Liver (tissue), 9 donors: ENCODE data around the gene GNB1. TPM values are rescaled to one million over a fixed set of nuclear protein-coding genes. Genes with fewer than 3 reads are reported as not detected.
"Not testable (repeated sequence)": the region's sequence is repeated elsewhere in the genome, so short reads cannot be mapped to it uniquely, and the experiment has no call there.

Source experiments
- DNase-seq: peaks from one replicate; pipeline ENCODE4 v3.0.0-alpha.2; 2017; ENCODE audit warnings: low spot score
- H3K27ac ChIP-seq, 2 donors: one replicate each; pipeline ENCODE4 v1.7.0; 2013; ENCODE audit warnings: inconsistent platforms in 2 of 2, low read length in 2 of 2, control low read depth in 1 of 2, low read depth in 1 of 2, mild to moderate bottlenecking in 1 of 2
- H3K27me3 ChIP-seq, 4 donors: one replicate each; pipeline versions ENCODE4 v1.6.1 to v1.7.0; 2013; ENCODE audit warnings: low read length in 3 of 4, inconsistent platforms in 1 of 4, mild to moderate bottlenecking in 1 of 4, moderate library complexity in 1 of 4; ENCODE audit not compliant: control insufficient read depth in 4 of 4, insufficient read depth in 4 of 4
- H3K36me3 ChIP-seq, 4 donors: one replicate each; pipeline versions ENCODE4 v1.6.1 to v1.7.0; 2013; ENCODE audit warnings: low read length in 3 of 4, mild to moderate bottlenecking in 3 of 4, low read depth in 1 of 4, moderate library complexity in 1 of 4; ENCODE audit not compliant: control insufficient read depth in 4 of 4, insufficient read depth in 3 of 4
- H3K4me1 ChIP-seq, 4 donors: one replicate each; pipeline versions ENCODE4 v1.6.1 to v1.7.0; 2013; ENCODE audit warnings: low read length in 3 of 4, mild to moderate bottlenecking in 3 of 4, moderate library complexity in 1 of 4; ENCODE audit not compliant: control insufficient read depth in 4 of 4, insufficient read depth in 4 of 4
- H3K4me3 ChIP-seq, 3 donors: one replicate each; pipeline versions ENCODE4 v1.6.1 to v1.7.0; 2013; ENCODE audit warnings: low read length in 3 of 3, control low read depth in 1 of 3, low read depth in 1 of 3, mild to moderate bottlenecking in 1 of 3
- H3K9ac ChIP-seq, 2 donors: one replicate each; pipeline ENCODE4 v1.7.0; 2013; ENCODE audit warnings: low read length in 2 of 2, mild to moderate bottlenecking in 2 of 2, moderate library complexity in 2 of 2, control low read depth in 1 of 2, low read depth in 1 of 2
- H3K9me3 ChIP-seq, 4 donors: one replicate each; pipeline versions ENCODE4 v1.6.1 to v1.7.0; 2013; ENCODE audit warnings: low read length in 3 of 4; ENCODE audit not compliant: control insufficient read depth in 4 of 4
- EGR1 ChIP-seq, 2 donors: IDR thresholded peaks; 2 replicates each; pipeline ENCODE4 v1.6.1; 2016 to 2018; ENCODE audit warnings: antibody characterized with exemption in 2 of 2, low read depth in 2 of 2
- FOXA1 ChIP-seq: IDR thresholded peaks from 2 replicates; pipeline ENCODE4 v1.6.1; 2016; ENCODE audit warnings: antibody characterized with exemption
- FOXA2 ChIP-seq: IDR thresholded peaks from 2 replicates; pipeline ENCODE4 v1.6.1; 2016; ENCODE audit warnings: antibody characterized with exemption
- GABPA ChIP-seq, 2 donors: IDR thresholded peaks in 1 of 2; conservative IDR thresholded peaks in 1 of 2; 2 replicates each; pipeline ENCODE4 v1.6.1; 2016; ENCODE audit warnings: antibody characterized with exemption in 2 of 2, mild to moderate bottlenecking in 1 of 2, moderate library complexity in 1 of 2
- HNF4A ChIP-seq, 2 donors: conservative IDR thresholded peaks; 2 replicates each; pipeline ENCODE4 v1.6.1; 2016; ENCODE audit warnings: antibody characterized with exemption in 2 of 2, mild to moderate bottlenecking in 2 of 2
- HNF4G ChIP-seq: IDR thresholded peaks from 2 replicates; pipeline ENCODE4 v1.6.1; 2016; ENCODE audit warnings: antibody characterized with exemption
- JUND ChIP-seq, 2 donors: IDR thresholded peaks; 2 replicates each; pipeline ENCODE4 v1.6.1; 2016; ENCODE audit warnings: antibody characterized with exemption in 2 of 2
- NR2F2 ChIP-seq: IDR thresholded peaks from 2 replicates; pipeline ENCODE4 v1.6.1; 2016; ENCODE audit warnings: antibody characterized with exemption
- RAD21 ChIP-seq, 2 donors: IDR thresholded peaks; 2 replicates each; pipeline ENCODE4 v1.6.1; 2016; ENCODE audit warnings: antibody characterized with exemption in 2 of 2, mild to moderate bottlenecking in 2 of 2
- RXRA ChIP-seq, 2 donors: IDR thresholded peaks; 2 replicates each; pipeline ENCODE4 v1.6.1; 2017 to 2018; ENCODE audit warnings: antibody characterized with exemption in 2 of 2, mild to moderate bottlenecking in 1 of 2
- SP1 ChIP-seq: IDR thresholded peaks from 2 replicates; pipeline ENCODE4 v1.6.1; 2018; ENCODE audit warnings: antibody characterized with exemption, mild to moderate bottlenecking
- TAF1 ChIP-seq: conservative IDR thresholded peaks from 2 replicates; pipeline ENCODE4 v1.6.1; 2016; ENCODE audit warnings: antibody characterized with exemption, mild to moderate bottlenecking
- YY1 ChIP-seq: IDR thresholded peaks from 2 replicates; pipeline ENCODE4 v1.6.1; 2016; ENCODE audit warnings: antibody characterized with exemption, mild to moderate bottlenecking
- WGBS: extraction: QIAGEN DNeasy Blood & Tissue Kit; methylation state at CpG from one replicate; pipeline ENCODE4 v1.1.7; 2013; 5-methylcytosine and 5-hydroxymethylcytosine counted together
- polyA plus RNA-seq, 2 donors: library from polyadenylated mRNA; stranded (reverse) in 1 of 2; unstranded in 1 of 2; fragments of 200-250 nt in 1 of 2; fragments of >200 nt in 1 of 2; fragmentation: Nextera tagmentation in 1 of 2; extraction: Ambion mirVana in 1 of 2; gene quantifications; one replicate each; pipeline versions ENCODE4 v1.2.1 to v1.2.3, GENCODE V29; 2013 to 2015
- total RNA-seq, 2 donors: library from RNA; depleted of rRNA; stranded (reverse); fragments of >200 nt; gene quantifications; one replicate each; pipeline ENCODE4 v1.2.3, GENCODE V29; 2014
- TF ChIP-seq, protein P1 (sequence below): IDR thresholded peaks from 2 replicates; pipeline ENCODE4 v1.6.1; 2016; ENCODE audit warnings: antibody characterized with exemption, mild to moderate bottlenecking
- TF ChIP-seq, protein P2 (sequence below): IDR thresholded peaks from 2 replicates; pipeline ENCODE4 v1.6.1; 2016; ENCODE audit warnings: antibody characterized with exemption
- TF ChIP-seq, protein P3 (sequence below): IDR thresholded peaks from 2 replicates; pipeline ENCODE4 v1.6.1; 2016; ENCODE audit warnings: antibody characterized with exemption
- TF ChIP-seq, protein P4 (sequence below): IDR thresholded peaks from 2 replicates; pipeline ENCODE4 v1.6.1; 2016; ENCODE audit warnings: antibody characterized with exemption
- donor health status: healthy.
- donor health status: healthy.
- donor health status: healthy.
- donor health status: healthy.
- donor health status: healthy.

The GNB1 gene
- total and polyA plus RNA-seq, 4 donors: 22.3 to 68.5 (median 52.7) TPM

DNA sequence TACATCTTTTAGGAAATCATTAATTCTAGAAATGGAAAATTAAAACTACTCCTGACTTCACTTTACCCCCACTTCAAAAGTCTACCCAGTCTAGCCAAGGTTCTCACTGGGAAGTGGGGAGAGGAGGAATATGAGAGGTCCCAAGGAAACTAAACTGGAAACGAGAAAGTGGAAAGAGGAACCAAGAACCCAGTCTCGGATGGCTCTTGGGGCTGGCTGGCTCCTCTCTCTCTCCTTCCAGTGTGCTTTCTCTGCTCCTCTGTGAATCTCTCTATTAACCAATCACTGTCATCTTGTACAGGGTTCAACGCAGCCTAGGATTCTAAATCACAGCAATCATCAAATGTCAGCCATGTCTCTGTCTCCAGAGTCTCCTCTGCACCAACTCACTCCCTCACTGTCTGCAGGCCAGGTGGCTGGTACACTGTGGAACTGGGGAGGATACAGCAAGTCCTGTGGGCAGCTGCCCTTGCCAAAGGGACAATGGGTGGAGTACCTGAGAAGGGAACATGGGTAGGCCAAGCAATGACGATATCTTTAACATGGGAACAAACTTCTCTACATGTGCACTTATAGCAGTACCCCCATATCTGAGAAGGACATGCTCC is 33.7 kb downstream of the GNB1 start:
- Histone ChIP-seq H3K4me3 (no peak overlapping the region), H3K27me3 (no peaks in the 10 kb centered on the region), H3K4me1 (peaks cover 5 to 30% (median 17%) of the 10 kb centered on the region in 4 donors), H3K9ac (no peak overlapping the region), H3K36me3 (no peaks in the 10 kb centered on the region), H3K9me3 (no peaks in the 10 kb centered on the region), H3K27ac (no peak overlapping the region)
- no peak for DNase-seq
- TF ChIP-seq, protein P1, sequence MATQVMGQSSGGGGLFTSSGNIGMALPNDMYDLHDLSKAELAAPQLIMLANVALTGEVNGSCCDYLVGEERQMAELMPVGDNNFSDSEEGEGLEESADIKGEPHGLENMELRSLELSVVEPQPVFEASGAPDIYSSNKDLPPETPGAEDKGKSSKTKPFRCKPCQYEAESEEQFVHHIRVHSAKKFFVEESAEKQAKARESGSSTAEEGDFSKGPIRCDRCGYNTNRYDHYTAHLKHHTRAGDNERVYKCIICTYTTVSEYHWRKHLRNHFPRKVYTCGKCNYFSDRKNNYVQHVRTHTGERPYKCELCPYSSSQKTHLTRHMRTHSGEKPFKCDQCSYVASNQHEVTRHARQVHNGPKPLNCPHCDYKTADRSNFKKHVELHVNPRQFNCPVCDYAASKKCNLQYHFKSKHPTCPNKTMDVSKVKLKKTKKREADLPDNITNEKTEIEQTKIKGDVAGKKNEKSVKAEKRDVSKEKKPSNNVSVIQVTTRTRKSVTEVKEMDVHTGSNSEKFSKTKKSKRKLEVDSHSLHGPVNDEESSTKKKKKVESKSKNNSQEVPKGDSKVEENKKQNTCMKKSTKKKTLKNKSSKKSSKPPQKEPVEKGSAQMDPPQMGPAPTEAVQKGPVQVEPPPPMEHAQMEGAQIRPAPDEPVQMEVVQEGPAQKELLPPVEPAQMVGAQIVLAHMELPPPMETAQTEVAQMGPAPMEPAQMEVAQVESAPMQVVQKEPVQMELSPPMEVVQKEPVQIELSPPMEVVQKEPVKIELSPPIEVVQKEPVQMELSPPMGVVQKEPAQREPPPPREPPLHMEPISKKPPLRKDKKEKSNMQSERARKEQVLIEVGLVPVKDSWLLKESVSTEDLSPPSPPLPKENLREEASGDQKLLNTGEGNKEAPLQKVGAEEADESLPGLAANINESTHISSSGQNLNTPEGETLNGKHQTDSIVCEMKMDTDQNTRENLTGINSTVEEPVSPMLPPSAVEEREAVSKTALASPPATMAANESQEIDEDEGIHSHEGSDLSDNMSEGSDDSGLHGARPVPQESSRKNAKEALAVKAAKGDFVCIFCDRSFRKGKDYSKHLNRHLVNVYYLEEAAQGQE: no peak
- no peak for TF ChIP-seq RXRA (IDR thresholded peaks at IDR 0.05)
- no peak for TF ChIP-seq HNF4A (conservative IDR thresholded peaks at IDR 0.05)
- no peak for TF ChIP-seq YY1
- TF ChIP-seq RAD21 (IDR thresholded peaks at IDR 0.05): no peak
- TF ChIP-seq GABPA (IDR thresholded peaks at IDR 0.05 in 1 of 2, conservative IDR thresholded peaks at IDR 0.05 in 1 of 2): no peak
- TF ChIP-seq, protein P2, sequence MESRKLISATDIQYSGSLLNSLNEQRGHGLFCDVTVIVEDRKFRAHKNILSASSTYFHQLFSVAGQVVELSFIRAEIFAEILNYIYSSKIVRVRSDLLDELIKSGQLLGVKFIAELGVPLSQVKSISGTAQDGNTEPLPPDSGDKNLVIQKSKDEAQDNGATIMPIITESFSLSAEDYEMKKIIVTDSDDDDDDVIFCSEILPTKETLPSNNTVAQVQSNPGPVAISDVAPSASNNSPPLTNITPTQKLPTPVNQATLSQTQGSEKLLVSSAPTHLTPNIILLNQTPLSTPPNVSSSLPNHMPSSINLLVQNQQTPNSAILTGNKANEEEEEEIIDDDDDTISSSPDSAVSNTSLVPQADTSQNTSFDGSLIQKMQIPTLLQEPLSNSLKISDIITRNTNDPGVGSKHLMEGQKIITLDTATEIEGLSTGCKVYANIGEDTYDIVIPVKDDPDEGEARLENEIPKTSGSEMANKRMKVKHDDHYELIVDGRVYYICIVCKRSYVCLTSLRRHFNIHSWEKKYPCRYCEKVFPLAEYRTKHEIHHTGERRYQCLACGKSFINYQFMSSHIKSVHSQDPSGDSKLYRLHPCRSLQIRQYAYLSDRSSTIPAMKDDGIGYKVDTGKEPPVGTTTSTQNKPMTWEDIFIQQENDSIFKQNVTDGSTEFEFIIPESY: no peak
- TF ChIP-seq SP1: no peak
- no peak for TF ChIP-seq EGR1 (IDR thresholded peaks at IDR 0.05; ENCODE audit: low read depth in 2 of 2)
- TF ChIP-seq HNF4G: no peak
- TF ChIP-seq, protein P3, sequence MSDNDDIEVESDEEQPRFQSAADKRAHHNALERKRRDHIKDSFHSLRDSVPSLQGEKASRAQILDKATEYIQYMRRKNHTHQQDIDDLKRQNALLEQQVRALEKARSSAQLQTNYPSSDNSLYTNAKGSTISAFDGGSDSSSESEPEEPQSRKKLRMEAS: no peak
- TF ChIP-seq NR2F2: no peak
- no peak for TF ChIP-seq FOXA1
- TF ChIP-seq FOXA2: no peak
- TF ChIP-seq JUND (IDR thresholded peaks at IDR 0.05): no peak
- TF ChIP-seq, protein P4, sequence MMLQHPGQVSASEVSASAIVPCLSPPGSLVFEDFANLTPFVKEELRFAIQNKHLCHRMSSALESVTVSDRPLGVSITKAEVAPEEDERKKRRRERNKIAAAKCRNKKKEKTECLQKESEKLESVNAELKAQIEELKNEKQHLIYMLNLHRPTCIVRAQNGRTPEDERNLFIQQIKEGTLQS: no peak
- no peak for TF ChIP-seq TAF1
- WGBS: 74% methylated on average over 4 of the region's 4 CpGs

DNA sequence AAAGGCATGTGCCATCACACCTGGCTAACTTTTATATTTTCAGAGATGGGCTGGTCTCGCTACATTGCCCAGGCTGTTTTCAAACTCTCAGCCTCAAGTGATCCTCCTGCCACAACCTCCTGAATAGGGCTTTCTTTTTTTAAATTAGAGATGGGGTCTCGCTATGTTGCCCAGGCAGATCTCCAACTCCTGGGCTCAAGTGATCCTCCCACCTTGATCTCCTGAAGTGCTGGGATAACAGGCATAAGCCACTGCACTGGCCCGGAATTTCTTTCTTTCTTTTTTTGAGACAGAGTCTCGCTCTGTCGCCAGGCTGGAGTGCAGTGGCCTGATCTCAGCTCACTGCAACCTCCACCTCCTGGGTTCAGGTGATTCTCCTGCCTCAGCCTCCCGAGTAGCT is 34.7 kb downstream of the GNB1 start:
- not testable (repeated sequence) for H3K27me3 ChIP-seq, H3K9me3 ChIP-seq, H3K27ac ChIP-seq, DNase-seq, H3K36me3 ChIP-seq, H3K4me3 ChIP-seq, H3K9ac ChIP-seq
- peaks cover 5 to 30% (median 17%) of the 10 kb centered on the region in 4 donors for H3K4me1 ChIP-seq
- 95% methylated on average over 6 of the region's 6 CpGs for WGBS
